GM19328 (cell line): ENCODE results near the gene DIP2C.

Source experiments
- ATAC-seq: cut with Tn5 transposase; IDR thresholded peaks from one replicate; pipeline ENCODE4 v1.9.1; 2021; ENCODE audit warnings: mild to moderate bottlenecking, moderate library complexity; ENCODE audit not compliant: unreplicated experiment

DIP2C gene

DNA sequence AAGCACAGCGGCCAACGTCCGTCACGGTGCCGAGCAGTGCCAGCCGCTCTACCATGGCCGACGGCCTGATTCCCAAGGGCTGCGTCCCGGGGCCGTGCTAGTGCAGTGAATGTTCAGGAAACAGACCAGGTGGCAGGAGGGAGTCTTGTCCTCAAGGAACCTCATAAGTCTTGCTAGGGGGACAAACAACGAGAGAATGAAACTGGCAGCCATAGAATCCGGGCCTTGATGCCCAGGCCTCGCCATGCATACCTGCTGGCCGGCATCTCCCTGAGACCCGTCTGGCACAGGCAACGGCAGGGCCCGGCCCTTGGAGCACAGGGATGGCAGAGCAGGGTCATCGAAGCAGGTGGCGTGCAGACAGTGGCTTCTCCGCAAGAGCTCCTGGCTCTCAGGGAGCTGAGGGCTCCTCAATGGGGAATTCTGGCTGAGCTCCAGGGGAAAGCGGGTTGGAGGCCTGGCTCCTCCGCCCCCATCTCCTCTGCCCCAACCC lies 58.8 kb downstream of the DIP2C start:
- no peak for ATAC-seq

DNA sequence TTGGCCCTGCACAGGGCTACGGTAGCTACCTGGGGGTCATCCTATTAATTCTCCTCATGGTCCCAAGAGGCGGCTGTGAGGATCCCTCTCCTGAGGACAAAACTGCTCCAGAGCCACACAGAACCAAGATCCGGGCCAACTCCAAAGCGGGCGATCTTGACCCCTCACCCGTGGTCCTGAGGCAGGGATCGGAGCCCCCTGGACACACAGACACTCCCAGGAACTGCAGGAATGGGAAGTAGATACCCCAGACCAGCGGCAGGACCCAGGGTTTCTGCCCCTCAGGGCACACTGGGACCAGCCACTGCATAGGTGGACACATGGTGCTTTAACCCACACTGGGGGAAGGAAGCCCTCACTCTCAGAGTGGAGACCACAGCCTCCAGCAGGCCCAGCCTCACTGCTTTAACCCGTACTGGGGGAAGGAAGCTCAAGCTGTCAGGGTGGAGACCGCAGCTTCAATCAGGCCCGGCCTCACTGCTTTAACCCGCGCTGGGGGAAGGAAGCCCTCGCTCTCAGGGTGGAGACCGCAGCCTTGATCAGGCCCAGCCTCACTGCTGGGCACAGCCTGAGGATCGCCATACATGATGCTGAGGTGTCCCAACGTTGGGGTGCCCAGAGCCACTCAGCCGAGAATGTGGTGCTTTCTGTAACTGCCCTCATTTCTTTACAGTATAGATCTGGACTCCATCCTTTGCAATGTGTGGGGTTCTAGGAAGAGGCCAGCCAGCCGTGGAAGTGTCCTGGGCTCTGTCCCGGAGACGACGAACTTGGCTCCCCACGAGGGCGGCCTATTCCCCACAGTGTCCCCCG lies 60.1 kb downstream of the DIP2C start:
- no peak for ATAC-seq

DNA sequence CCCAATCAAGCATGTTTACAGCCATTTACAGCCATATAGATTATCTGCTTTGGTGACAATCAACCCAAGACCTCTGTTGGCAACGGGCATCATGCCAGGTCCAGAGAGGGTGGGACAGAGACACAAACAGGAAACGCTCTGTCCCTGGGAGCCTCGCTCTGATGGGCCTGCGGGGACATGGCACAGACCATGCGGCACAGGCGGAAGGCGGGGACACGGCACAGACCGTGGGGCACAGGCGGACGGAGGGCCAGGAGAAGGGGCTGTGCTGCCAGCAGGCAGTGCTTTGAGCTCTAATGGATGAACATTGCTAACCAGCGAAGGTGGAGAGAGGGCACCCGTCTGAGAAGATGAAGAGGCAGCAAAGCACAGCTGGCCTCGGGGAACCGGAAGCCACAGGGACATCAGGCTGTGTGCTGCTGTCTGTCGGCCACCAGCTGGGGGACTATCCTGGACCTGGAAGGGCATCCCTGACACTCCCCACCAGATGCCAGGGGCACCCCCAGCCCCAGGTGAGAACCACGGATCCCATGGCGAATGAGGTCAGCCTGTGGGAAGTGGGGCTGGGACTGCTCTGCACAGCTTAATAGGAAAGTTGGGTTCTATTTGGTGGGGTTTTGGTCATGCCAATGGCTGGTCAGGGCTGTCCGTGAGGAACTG lies 61.0 kb downstream of the DIP2C start:
- ATAC-seq = no peak

DNA sequence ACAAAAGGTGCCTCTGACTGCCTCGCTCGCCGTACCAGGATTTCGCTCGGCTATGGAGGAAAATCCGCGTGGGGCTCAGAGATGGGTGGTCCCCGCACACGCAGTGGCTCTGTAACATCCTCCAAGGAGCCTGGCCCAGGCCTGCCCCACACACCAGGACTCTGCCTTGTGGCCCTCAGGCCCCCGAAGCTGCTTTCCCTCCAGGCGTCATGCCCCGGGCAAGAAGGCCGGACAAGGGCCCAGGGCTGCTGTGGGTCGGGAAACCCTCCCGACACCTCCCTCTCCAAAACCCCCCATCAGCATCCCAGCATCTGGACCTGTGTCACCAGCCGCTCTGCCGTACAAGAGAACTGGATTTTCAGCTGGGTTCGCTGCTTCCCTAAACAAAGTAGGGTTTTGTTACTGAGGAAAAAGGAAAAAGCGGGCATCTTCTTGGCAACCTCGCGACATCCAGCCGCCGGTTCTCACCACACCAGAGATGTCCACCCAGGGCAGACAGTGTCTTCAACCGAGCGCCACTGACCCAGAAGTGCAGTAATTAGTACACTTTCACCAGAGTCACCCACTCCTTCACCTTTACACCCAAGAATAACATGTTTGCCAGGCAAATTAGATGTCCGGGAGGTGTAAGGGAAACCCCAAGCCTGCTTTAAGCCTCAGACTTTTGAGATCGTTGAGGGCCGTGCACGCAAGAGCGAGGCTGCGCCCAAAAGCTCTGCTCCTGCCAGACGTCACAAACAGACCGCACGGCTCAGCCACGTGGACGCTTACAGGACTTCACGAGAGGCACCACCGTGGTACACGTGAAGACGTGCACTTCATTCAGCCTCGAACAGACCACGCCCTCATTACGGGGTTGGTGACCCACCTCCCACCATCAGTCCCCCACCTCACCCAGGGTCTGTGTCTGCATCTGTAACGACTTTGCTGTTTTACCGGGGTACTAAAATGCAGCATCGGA lies 62.2 kb downstream of the DIP2C start:
- no peak for ATAC-seq

DNA sequence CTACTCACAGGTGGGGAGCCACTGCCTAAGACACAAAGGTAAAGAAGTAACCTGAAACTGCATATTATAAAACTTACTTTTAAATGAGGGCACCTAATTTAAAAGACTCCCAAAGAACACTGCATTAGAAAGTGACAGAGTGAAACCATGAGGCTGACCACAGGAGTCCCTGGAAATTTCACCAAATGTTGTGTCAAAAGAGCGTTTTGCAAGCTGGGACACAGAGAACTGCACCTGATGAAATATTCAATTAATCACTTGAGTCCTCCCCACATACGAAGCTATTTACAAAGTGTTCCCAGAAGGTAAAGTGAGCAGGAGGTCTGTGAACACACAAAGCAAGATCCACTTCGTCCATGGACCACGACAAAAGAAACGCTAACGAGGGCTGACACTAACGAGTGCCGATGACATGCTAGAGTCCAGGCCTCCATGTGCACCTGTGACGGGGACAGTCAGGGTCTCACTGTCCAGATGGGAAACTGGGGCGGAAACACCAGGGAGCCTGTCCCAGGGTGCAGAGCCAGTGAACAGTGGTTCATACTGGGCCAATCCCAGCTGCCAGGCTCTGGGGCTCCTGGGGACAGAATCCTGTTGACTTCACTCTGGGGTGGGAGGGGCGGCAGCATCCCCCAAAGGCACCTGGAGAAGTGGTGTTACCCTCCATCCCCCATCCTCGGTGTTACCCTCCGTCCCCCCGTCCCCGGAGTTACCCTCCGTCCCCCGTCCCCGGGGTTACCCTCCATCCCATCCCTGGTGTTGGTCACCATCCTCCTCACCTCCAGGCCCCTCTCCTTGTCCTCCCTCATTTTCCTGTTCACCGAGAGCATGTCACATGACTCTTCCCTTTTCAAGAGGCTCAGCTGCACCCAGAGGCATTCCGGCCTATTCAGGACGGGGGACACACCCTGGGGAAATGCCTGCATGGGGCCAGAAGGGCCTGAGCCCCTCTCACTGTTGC lies 63.4 kb downstream of the DIP2C start:
- ATAC-seq = no peak

DNA sequence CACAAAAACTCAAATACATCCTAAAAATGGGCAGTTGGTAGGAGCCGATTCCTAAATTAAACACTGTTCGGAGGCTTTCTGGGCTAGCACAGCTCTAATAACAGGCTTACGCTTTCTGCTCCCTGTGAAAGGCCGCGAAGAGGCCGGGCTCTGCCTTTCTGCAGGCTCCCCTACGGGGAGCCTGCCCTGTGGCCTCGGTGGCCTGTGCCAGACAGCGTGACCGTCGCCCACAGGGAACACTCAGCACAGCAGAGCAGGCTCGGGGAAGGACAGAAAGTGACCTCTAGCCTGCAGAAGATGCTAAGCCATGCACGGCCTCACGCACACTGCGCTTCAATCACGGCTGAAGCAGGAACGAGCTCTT lies 64.2 kb downstream of the DIP2C start:
- ATAC-seq = no peak

DNA sequence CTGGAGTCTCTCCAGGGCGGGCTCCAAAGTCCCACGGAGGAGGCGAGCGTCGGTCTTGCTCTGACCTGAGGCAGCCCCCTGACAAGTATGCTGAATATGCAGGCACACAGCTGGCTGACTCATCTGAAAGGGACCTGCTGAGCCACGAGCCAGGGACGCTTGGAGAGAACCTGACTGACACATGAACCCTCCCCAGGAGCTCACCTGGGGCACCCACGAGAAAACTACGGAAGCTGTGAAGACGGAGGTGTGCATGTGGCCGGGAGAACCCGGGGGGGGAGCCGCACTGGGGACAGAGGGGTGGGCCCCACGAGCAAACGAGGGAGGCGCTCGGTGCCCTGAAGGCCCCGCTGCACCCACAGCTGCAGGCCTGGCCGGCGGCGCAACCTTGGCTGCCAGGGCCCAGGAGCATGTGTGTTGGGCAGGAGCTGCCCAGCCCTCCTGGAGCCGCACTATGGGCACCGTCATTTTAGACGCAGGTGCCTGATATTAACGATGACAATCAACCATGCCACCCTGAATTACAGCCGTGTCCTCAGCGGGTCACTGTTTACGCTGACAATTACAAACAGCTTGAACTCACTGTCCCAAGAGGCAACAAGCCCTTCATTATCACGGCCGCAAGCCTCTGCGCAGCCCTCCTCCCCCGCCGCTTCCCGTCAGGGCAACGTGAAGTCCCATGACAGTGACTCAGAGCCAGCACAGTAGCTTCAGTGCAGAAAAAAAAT lies 64.7 kb downstream of the DIP2C start:
- no peak for ATAC-seq

DNA sequence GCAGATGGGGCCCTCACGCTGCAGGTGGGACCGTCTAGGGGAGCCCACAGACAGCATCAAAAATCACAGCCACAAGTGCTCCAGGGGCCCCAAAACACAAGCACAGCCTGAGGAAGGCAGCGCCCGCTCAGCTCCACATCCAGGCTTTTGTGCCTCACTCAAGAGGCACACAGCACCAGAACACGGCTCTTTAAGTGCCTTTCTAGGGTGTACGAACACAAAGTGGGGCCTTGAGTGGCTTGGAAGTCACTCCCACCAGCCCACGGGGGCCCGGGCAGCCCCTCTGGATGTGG lies 65.2 kb downstream of the DIP2C start:
- ATAC-seq = no peak

DNA sequence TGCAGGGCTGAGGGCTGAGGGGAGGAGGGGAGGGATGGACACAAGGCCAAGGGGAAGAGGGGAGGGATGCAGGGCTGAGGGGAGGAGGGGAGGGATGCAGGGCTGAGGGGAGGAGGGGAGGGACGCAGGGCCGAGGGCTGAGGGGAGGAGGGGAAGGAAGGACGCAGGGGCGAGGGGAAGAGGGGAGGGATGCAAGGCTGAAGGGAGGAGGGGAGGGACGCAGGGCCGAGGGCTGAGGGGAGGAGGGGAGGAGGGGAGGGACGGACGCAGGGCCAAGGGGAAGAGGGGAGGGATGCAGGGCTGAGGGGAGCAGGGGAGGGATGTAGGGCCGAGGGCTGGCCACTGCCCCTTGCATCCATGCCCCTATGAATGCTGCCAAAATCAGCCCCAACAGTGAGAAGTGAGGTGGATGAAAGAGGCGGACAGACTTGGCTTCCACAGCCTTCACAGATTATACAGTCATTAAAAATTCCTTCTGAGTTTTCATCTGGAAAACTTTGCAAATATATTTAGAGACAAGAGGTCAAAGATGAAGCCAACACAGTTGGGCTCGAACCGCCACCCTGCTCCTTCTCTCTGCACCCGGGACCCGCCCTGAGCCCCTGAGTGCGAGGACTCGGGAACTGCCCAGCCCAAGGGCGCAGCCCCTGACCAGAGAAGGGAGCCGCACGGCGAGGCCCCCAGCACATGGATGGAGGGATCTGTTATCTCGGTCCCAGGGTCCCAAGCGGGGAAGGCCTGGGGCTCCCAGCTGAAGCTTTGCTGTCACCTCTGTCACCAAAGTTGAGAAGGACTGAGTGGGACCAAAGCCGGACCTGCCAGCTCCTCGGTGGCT lies 65.8 kb downstream of the DIP2C start:
- ATAC-seq = no peak

DNA sequence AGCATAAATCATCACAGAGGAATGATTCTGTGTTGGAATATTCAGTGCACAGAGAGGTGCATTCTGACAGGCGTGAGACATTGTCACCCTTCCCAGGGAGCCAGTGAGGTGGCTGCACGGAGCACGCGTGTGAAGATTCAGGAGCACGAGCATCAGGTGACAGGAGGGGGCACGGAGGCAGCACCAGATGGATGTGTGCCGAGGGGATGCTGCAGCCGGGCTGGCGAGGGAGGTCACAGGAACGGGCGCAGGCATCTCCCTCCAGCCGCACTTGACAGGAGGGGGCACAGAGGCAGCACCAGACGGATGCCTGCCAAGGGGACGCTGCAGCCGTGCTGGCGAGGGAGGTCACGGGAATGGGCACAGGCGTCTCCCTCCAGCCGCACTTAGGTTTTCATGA lies 66.5 kb downstream of the DIP2C start:
- ATAC-seq = no peak

DNA sequence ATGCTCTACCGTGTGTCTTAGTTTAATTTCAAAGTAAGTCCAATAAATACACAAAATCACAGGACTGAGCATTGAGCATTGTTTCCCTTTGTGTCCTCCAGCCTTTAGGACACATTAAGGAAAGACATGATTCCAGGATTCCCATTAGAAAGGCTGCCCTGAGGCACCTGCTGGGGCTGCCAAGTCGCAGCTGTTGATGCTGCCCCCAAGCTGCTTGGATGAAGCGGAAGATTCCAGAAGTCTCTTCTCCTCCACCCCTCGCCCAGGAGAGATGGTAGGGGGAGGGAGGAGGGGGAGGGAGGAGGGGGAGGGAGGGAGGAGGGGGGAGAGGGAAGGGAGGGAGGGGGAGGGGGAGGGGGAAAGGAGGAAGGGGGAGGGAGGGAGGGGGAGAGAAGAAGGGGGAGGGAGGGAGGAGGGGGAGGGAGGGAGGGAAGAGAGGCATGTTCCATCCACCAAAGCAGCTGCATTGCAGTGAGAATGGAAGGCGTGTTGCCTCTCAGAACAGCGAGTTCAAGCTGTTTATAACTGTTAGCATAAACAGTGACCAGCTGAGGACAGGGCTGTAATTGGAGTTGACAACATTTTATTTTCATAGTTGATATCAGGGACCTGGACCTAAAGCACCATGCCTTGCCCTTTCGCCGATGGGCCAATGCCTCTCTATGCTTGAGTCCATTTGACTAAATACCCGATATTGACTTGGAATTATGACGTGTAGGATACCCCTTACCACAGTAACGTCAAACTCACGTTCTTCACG lies 67.3 kb downstream of the DIP2C start:
- ATAC-seq = no peak

DNA sequence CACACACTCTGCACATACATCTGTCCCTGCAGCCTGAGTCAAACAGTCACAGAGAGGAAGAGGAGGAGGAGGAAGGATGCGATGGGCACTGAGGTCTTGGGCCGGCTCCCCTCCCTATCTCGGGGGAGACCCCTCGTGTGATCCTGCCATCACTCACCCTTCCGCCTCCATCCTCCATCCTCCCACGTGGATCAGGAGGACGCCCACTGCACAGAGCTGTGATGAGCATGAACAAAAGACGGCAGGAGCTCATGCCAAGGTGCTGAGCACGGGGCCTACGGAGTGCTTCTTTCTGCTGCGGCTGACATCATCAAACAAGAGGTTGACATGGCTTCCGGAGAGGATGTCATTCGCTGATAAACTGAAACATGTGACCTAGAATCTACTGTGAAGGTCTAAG lies 68.0 kb downstream of the DIP2C start:
- no peak for ATAC-seq

DNA sequence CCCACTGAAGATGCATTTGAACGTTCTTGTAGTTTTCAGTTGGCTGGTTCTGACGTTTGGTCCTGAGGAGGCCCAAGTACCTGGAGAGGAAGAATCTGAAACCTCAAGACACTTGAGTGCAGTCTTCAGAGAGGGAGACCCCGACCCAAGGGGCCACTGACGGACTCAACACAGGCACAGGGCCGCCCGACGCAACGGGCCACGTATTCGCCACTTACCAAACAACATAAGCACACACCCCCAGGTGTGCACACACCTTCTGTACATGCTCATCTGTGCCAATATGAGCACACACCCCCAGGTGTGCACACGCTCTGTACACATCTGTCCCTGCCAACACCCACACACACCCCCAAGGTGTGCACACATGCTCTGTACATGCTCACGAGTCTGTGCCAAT lies 68.5 kb downstream of the DIP2C start:
- no peak for ATAC-seq

DNA sequence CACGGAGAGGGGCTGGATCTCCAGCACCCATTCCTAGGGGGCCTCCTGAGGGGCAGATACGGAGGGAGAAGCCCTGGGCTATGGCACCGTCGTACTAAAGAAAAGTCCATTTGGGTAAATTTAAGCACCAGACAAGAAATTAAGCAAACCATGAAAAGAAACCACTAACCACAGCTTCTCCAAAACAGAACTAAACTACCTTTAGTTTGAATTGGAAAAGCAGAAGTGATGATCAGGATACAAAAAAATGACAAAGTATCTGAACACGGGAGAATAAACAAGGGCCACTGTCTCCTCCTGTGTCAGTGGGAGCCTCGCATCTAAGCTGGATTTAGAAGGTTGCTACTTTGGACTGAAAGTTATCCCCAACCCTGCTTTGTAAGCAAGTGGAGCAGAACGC lies 69.1 kb downstream of the DIP2C start:
- no peak for ATAC-seq

DNA sequence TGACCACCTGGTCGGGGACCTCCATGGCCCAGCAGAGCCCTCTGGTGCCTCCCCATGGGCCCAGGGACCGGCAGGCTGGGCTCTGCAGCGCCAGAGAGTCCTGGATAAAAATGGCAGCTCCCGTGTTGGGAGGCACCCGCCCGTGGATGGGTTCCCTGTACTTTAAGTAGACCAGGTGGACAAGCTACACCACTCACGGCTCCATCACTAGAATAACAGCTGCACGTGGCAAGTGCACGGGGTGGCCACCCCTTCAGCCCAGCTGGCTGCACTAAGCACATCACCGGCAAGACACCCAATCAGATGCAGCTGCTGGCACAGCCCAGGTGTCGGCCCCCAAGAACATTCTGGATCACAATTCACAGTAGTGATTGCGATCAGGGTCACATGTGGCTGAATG lies 69.8 kb downstream of the DIP2C start:
- no peak for ATAC-seq

DNA sequence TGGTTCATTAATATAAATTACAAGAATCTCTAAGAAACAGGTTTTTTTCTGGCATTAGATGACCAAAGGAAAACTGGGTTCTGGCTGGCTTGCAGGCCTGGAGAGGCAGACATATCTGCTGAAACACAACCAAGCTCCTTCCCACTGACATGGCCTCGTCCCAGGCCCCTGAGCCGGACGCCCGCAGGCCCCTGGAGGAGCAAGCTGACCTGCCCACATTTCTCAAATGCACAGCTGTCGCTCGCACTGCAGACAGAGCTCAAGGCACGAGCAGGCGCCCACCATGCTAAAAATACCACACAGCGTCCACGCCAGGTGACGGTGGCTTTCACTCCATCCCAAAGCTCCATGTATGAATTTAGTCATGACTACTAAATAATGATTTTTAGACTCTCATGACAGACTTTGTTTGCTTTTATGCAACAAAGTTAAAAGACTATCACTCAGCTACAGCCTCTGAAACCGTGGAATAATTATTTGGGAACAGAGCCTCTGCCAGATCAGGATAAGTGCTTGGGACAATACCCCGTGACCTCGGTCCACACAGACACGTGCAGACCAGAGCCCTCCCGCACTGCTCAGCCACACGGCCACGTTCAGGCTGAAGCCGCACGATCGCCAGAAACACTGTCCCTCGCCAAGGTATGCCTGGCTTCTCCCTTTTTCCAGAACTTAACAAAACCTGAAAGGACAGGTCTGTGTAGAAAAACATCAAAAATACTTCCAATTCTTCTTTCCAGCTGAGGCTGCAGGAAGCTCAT lies 71.1 kb downstream of the DIP2C start:
- ATAC-seq = no peak

DNA sequence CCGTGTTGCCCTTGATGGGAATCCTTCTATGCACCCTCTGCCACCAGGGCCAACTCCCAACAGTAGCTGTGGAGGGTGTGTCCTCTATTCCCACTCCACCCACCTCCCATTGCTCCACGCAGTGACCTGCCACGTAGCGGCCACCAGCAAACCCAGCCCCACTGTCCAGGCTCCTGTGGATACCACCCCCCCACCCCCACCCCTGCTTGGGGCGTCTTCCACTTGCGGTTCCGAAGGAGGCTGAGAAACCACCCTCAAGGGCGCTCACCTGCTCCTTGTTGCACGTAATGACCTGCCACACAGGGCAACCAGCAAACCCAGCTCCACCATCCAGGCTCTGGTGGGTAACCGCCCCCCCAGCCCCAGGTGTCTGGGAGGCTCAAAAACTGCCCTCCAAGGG lies 72.0 kb downstream of the DIP2C start:
- ATAC-seq = no peak
